HFFc6 (cell line): Measurements from ENCODE around the gene C2orf68. TPM values are rescaled to one million over a fixed set of nuclear protein-coding genes. Genes with fewer than 3 reads are reported as not detected.
A peak's percentile ranks its signal among the peaks of the same experiment; 100 is the strongest.
"Not testable (repeated sequence)": the region's sequence is repeated elsewhere in the genome, so short reads cannot be mapped to it uniquely, and the experiment has no call there.

Experiments used
- DNase-seq: peaks from one replicate; pipeline ENCODE4 v3.0.0-alpha.2; 2018
- H3K27ac Mint-ChIP-seq: 2 replicates; pipeline ENCODE4 v1.8.0; 2020; ENCODE audit warnings: mild to moderate bottlenecking, mixed read lengths
- H3K27me3 Mint-ChIP-seq: 2 replicates; pipeline ENCODE4 v1.8.0; 2021; ENCODE audit warnings: mild to moderate bottlenecking, moderate library complexity, mixed read lengths; ENCODE audit not compliant: insufficient read depth
- H3K36me3 Mint-ChIP-seq: 2 replicates; pipeline ENCODE4 v1.8.0; 2021; ENCODE audit warnings: low read depth, mixed read lengths
- H3K4me1 Mint-ChIP-seq: 2 replicates; pipeline ENCODE4 v1.8.0; 2020; ENCODE audit warnings: low read depth, mixed read lengths
- H3K4me3 Mint-ChIP-seq: 2 replicates; pipeline ENCODE4 v1.8.0; 2020; ENCODE audit warnings: mild to moderate bottlenecking, moderate library complexity, mixed read lengths
- H3K9me3 Mint-ChIP-seq: 2 replicates; pipeline ENCODE4 v1.8.0; 2020; ENCODE audit warnings: mild to moderate bottlenecking, mixed read lengths
- CTCF ChIP-seq: fragments of 200-600 bp; sonication (generic); IDR thresholded peaks from 2 replicates; pipeline ENCODE4 v1.5.0; 2021; ENCODE audit warnings: antibody characterized with exemption, mild to moderate bottlenecking
- total RNA-seq, 6 experiments: library from RNA; stranded (reverse); fragmentation: NEBNext Ultra II Directional; extraction: Animal tissue kit (Norgen Biotek cat#: 25700); gene quantifications; 2 replicates in 1 of 6; 3 replicates in 5 of 6; pipeline ENCODE4 v1.2.3, GENCODE V29; 2021

C2orf68 gene
- total RNA-seq, 6 experiments from 2014 or later, result 13.7 to 17.6 (median 16.0) TPM

GRCh38 chr2:85611217-85611704, 605 bp downstream of the C2orf68 start:
- Mint-ChIP-seq H3K4me3 (peak overlapping the region; percentile 98), H3K27me3 (peaks cover 3% of the 10 kb centered on the region; the same call in 1 of the 2 replicates), H3K27ac (peak overlapping the region; percentile 91), H3K4me1 (peaks cover 33% of the 10 kb centered on the region), H3K36me3 (peaks cover 19% of the 10 kb centered on the region), H3K9me3 (no peaks in the 10 kb centered on the region)
- no peak for TF ChIP-seq CTCF
- DNase-seq, result no peak

GRCh38 chr2:85607268-85608215, 4.3 kb downstream of the C2orf68 start:
- Mint-ChIP-seq H3K4me1 (peaks cover 63% of the 10 kb centered on the region), H3K27me3 (peaks cover 2% of the 10 kb centered on the region; the same call in 1 of the 2 replicates), H3K27ac (peak overlapping the region; percentile 92; the same call in 1 of the 2 replicates), H3K36me3 (peaks cover 19% of the 10 kb centered on the region), H3K4me3 (0 out of 2 replicates have a peak overlapping the region, but pooled peaks have one; percentile 11), H3K9me3 (no peaks in the 10 kb centered on the region)
- no peak for DNase-seq
- TF ChIP-seq CTCF, result no peak

- no peaks in the 10 kb centered on the region for H3K9me3 Mint-ChIP-seq
- peak overlapping the region; percentile 36 for H3K4me3 Mint-ChIP-seq
- peaks cover 2% of the 10 kb centered on the region; the same call in 1 of the 2 replicates for H3K27me3 Mint-ChIP-seq
- no peak for DNase-seq
- H3K4me1 Mint-ChIP-seq, result peaks cover 69% of the 10 kb centered on the region
- peaks cover 15% of the 10 kb centered on the region for H3K36me3 Mint-ChIP-seq
- no peak for TF ChIP-seq CTCF
- H3K27ac Mint-ChIP-seq, result peak overlapping the region; percentile 92
Observed at GRCh38 chr2:85606116-85606455, 5.8 kb downstream of the C2orf68 start.

GRCh38 chr2:85605406-85606115, 6.3 kb downstream of the C2orf68 start:
- Mint-ChIP-seq H3K4me1 (peaks cover 68% of the 10 kb centered on the region), H3K27ac (peak overlapping the region; percentile 92), H3K4me3 (peak overlapping the region; percentile 36), H3K27me3 (peaks cover 2% of the 10 kb centered on the region; the same call in 1 of the 2 replicates), H3K9me3 (no peaks in the 10 kb centered on the region), H3K36me3 (peaks cover 15% of the 10 kb centered on the region)
- DNase-seq, result peak; percentile 88
- TF ChIP-seq CTCF, result no peak

GRCh38 chr2:85604568-85605339, 7.1 kb downstream of the C2orf68 start:
- peaks cover 10% of the 10 kb centered on the region for H3K36me3 Mint-ChIP-seq
- DNase-seq, result no peak
- peaks cover 2% of the 10 kb centered on the region for H3K27me3 Mint-ChIP-seq
- H3K9me3 Mint-ChIP-seq, result no peaks in the 10 kb centered on the region
- H3K4me1 Mint-ChIP-seq, result peaks cover 63% of the 10 kb centered on the region
- H3K4me3 Mint-ChIP-seq, result peak overlapping the region; percentile 49
- no peak for TF ChIP-seq CTCF
- peak overlapping the region; percentile 92 for H3K27ac Mint-ChIP-seq

GRCh38 chr2:85604133-85604444, 7.8 kb downstream of the C2orf68 start:
- Mint-ChIP-seq H3K27ac (peak overlapping the region; percentile 19; the same call in 1 of the 2 replicates), H3K4me1 (peaks cover 59% of the 10 kb centered on the region), H3K4me3 (peak overlapping the region; percentile 94; the same call in 1 of the 2 replicates), H3K36me3 (peaks cover 10% of the 10 kb centered on the region)
- H3K27me3 Mint-ChIP-seq, H3K9me3 Mint-ChIP-seq, DNase-seq: not testable (repeated sequence)
